IMR-90 (cell line): ENCODE data around the gene KRTAP5-3. TPM values are rescaled to one million over a fixed set of nuclear protein-coding genes. Genes with fewer than 3 reads are reported as not detected.

ENCODE experiments used
- ELK1 ChIP-seq: fragments of 150-350 bp; IDR thresholded peaks from 2 replicates; pipeline ENCODE4 v1.6.1; 2016; ENCODE audit warnings: low read depth, mild to moderate bottlenecking, low read length, moderate library complexity, borderline replicate concordance
- polyA plus RNA-seq, 3 experiments: library from polyadenylated mRNA; depleted of rRNA; stranded (reverse); fragments of >200 nt; gene quantifications; 2 replicates each; pipeline ENCODE4 v1.2.3, GENCODE V29; 2012; ENCODE audit warnings: low replicate concordance in 1 of 3
- total RNA-seq: library from RNA; depleted of rRNA; stranded (reverse); fragments of >200 nt; gene quantifications from 2 replicates; pipeline ENCODE4 v1.2.3, GENCODE V29; 2012

KRTAP5-3 gene
- total and polyA plus RNA-seq, 2 of the 4 experiments (the other 2 are of a cell fraction), result not detected

- TF ChIP-seq ELK1, result no peak
Observed at GRCh38 chr11:1560002-1560648, 48.1 kb downstream of the KRTAP5-3 start (continued).
